ENCODE data around the gene PDXK.

- TF ChIP-seq NFIC (IDR thresholded peaks at IDR 0.05; ENCODE audit: low read depth, low read length) (no peak), EZH2 (IDR thresholded peaks at IDR 0.05; ENCODE audit: borderline replicate concordance, control insufficient read depth, low read depth, low read length) (no peak), STAT3 (IDR thresholded peaks at IDR 0.05; ENCODE audit: low read depth, low read length) (no peak), NFYA (IDR thresholded peaks at IDR 0.05; ENCODE audit: borderline replicate concordance, low read depth, low read length) (no peak), CTCF (IDR thresholded peaks at IDR 0.05 in 2 of 3, conservative IDR thresholded peaks at IDR 0.05 in 1 of 3; ENCODE audit: control insufficient read depth in 2 of 3, extremely low read depth in 1 of 3, insufficient read depth in 1 of 3, low read depth in 3 of 3, low read length in 3 of 3) (no peak), POLR2A (IDR thresholded peaks at IDR 0.05; ENCODE audit: low read depth, low read length) (peak; percentile 27; the same call in 1 of the 2 replicates), STAT1 (conservative IDR thresholded peaks at IDR 0.05) (no peak), EP300 (IDR thresholded peaks at IDR 0.05; ENCODE audit: borderline replicate concordance in 1 of 2, control insufficient read depth in 1 of 2, low read depth in 2 of 2, low read length in 2 of 2) (no peak), YY1 (IDR thresholded peaks at IDR 0.05; ENCODE audit: low read depth, low read length) (no peak), CREM (IDR thresholded peaks at IDR 0.05; ENCODE audit: low read depth) (no peak), TAF1 (IDR thresholded peaks at IDR 0.05; ENCODE audit: borderline replicate concordance, low read depth, low read length) (no peak), GATAD2B (conservative IDR thresholded peaks at IDR 0.05; ENCODE audit: low read depth) (no peak)
Measured at GRCh38 chr21:43770066-43770655, 51.2 kb downstream of the PDXK start.

Data from GM12878 (cell line).